Activated CD4-positive, alpha-beta T cell treated with anti-CD3 and anti-CD28 coated beads, Interleukin-2, amount 10 ng/mL, durations not matched to agents 7 days and 5 days (primary cell): ENCODE data around the gene SPRYD4. TPM values are rescaled to one million over a fixed set of nuclear protein-coding genes. Genes with fewer than 3 reads are reported as not detected.
A peak's percentile ranks its signal among the peaks of the same experiment; 100 is the strongest.

Experiments
- CTCF ChIA-PET: fragments of 350-600 bp; sonication (Branson Sonifier 250); formaldehyde crosslinking; loops from one replicate; lab custom pipeline; 2021; ENCODE audit warnings: antibody characterized with exemption; lab: Charles Lee
- POLR2A ChIA-PET: fragments of 350-600 bp; sonication (Branson Sonifier 250); formaldehyde crosslinking; loops from one replicate; lab custom pipeline; 2021; ENCODE audit warnings: antibody characterized with exemption; lab: Charles Lee
- DNase-seq: peaks from one replicate; pipeline ENCODE4 v3.0.0-alpha.2; 2020
- H3K27ac Mint-ChIP-seq: one replicate; pipeline ENCODE4 v1.8.0; 2021; ENCODE audit warnings: mild to moderate bottlenecking, moderate library complexity, mixed read lengths
- H3K27me3 Mint-ChIP-seq: one replicate; pipeline ENCODE4 v1.8.0; 2021; ENCODE audit warnings: mixed read lengths
- H3K36me3 Mint-ChIP-seq: one replicate; pipeline ENCODE4 v1.8.0; 2021; ENCODE audit warnings: low read depth, mixed read lengths
- H3K4me1 Mint-ChIP-seq: one replicate; pipeline ENCODE4 v1.8.0; 2021; ENCODE audit warnings: mixed read lengths
- H3K4me3 Mint-ChIP-seq: one replicate; pipeline ENCODE4 v1.8.0; 2021; ENCODE audit warnings: mild to moderate bottlenecking, moderate library complexity, mixed read lengths
- H3K9me3 Mint-ChIP-seq: one replicate; pipeline ENCODE4 v1.8.0; 2021; ENCODE audit warnings: mixed read lengths
- total RNA-seq, 2 experiments: library from RNA; stranded (reverse); gene quantifications; one replicate each; pipeline ENCODE4 v1.2.3, GENCODE V29; 2021

The SPRYD4 gene
- total RNA-seq, 2 experiments from 2014 or later, result 3.8 to 3.9 TPM

DNA sequence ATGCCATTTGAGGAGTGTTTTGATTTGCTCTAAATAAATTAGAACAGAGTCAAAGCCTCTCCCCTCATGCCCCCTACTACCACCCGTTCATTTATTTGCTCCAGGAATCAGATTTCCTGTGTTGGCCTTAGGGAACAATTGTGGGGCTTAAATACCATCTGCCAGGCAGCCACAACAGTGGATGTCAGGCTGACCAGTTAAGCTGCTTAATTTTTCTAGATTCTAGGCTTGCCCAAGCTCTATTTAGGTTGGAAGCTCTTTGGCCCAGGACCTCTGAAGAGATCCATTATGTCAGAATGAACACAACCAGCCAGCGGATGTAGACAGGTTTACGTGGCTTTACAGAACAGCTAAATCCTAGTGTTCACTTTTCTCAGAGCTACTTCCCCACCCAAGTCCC is 18.1 kb upstream of the SPRYD4 start:
- Mint-ChIP-seq H3K9me3 (no peaks in the 10 kb centered on the region), H3K27me3 (no peaks in the 10 kb centered on the region), H3K4me3 (peak overlapping the region; percentile 86), H3K27ac (peak overlapping the region; percentile 89), H3K36me3 (peaks cover 13% of the 10 kb centered on the region), H3K4me1 (peaks cover 30% of the 10 kb centered on the region)
- CTCF ChIA-PET, result interaction anchor here (0.7 to 4.5 kb wide), 6 partner anchors 12 to 299 kb away, joined by 3 to 38 read pairs (median 4); partner anchors contain the start of gene SMARCC2
- no peak for DNase-seq
- POLR2A ChIA-PET, result no interaction called here

DNA sequence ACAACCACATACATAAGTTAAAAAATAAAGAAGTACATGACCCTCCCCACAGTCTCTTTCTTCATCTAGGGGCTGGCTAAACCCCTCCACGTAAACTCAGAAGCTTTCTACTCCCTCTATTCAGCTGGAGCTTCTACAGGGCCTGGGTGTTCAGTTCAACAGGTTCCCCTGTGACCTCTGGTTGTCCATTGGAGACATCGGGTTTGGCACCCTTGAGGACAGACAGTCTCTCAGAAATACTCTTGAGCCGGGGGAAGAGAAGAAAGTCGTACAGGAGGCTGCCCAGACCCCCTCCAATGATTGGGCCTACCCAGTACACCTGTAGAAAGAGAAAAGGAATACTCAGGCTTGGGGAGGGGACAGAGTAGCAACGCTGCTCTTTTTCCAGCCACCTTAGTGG is 17.2 kb upstream of the SPRYD4 start:
- H3K4me3 Mint-ChIP-seq, result no peak overlapping the region
- no peaks in the 10 kb centered on the region for H3K27me3 Mint-ChIP-seq
- no peaks in the 10 kb centered on the region for H3K9me3 Mint-ChIP-seq
- POLR2A ChIA-PET, result no interaction called here
- DNase-seq, result no peak
- H3K36me3 Mint-ChIP-seq, result peaks cover 11% of the 10 kb centered on the region
- H3K27ac Mint-ChIP-seq, result no peak overlapping the region
- peaks cover 26% of the 10 kb centered on the region for H3K4me1 Mint-ChIP-seq
- CTCF ChIA-PET, result interaction anchor here (1.0 to 4.5 kb wide), 2 partner anchors 12 to 18 kb away, joined by 4 to 38 read pairs; no protein-coding TSS in a partner anchor

DNA sequence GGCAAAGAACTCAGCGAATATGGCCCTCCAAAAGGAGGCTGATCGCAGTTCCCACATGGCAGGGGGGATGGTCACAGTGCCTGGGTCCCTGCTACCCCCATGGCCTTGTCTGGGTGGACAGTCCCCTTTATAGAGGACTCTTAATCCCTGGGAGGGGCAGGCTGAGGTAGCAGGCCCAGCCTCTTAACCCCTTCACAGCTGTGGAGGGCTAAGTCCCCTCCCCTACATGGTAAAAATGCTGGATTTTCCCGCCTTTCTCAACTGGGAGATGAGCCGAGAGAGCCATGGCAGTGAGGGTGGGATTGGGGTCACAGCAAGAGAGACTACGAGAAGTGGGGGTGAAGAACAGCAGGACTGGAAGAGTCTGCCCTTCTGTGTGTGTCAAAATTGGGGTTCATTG is 13.8 kb upstream of the SPRYD4 start, which contains the start of gene MIP:
TSS of gene MIP (minus strand) at position 101 of the 400 bp plus-strand sequence. CDS start at position 57, 44 bp downstream.
- no peaks in the 10 kb centered on the region for H3K27me3 Mint-ChIP-seq
- POLR2A ChIA-PET, result no interaction called here

DNA sequence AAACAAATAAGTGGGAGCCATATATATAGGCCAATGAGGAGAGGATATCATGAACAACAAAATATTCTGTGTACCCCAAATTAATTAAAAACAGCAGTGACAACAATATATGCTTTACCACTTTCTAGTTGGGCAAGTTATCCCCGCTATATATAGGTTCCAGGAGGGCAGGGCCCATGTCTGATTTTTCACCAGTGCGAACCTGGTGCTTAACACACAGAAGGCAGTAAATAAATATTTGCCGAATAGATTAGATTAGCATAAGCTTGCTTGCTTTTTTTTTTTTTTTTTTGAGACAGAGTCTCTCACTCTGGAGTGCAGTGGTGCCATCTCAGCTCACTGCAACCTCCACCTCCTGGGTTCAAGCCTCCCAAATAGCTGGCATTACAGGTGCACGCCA is 10.6 kb upstream of the SPRYD4 start:
- Mint-ChIP-seq H3K27me3 (no peaks in the 10 kb centered on the region), H3K4me1 (no peaks in the 10 kb centered on the region), H3K36me3 (no peaks in the 10 kb centered on the region), H3K4me3 (no peak overlapping the region), H3K9me3 (no peaks in the 10 kb centered on the region), H3K27ac (no peak overlapping the region)
- ChIA-PET CTCF (interaction anchor here (1.1 to 2.0 kb wide), 2 partner anchors 9 to 10 kb away, joined by 3 to 6 read pairs; partner anchors contain the start of genes SPRYD4 and TIMELESS), POLR2A (interaction anchor here (0.6 kb wide), 1 partner anchor 112 kb away, joined by 3 read pairs; no protein-coding TSS in a partner anchor)
- DNase-seq, result no peak

More for the DNA sequence above, 13.8 kb upstream of the SPRYD4 start, which contains the start of gene MIP:
- Mint-ChIP-seq H3K36me3 (no peaks in the 10 kb centered on the region), H3K4me3 (no peak within 1 kb of the TSS), H3K9me3 (no peaks in the 10 kb centered on the region), H3K27ac (no peak within 1 kb of the TSS), H3K4me1 (peaks cover 8% of the 10 kb centered on the region)
- no peak for DNase-seq
- CTCF ChIA-PET, result interaction anchor here (1.4 to 2.4 kb wide), 2 partner anchors 10 to 265 kb away, joined by 5 to 7 read pairs; partner anchors contain the start of gene SMARCC2

DNA sequence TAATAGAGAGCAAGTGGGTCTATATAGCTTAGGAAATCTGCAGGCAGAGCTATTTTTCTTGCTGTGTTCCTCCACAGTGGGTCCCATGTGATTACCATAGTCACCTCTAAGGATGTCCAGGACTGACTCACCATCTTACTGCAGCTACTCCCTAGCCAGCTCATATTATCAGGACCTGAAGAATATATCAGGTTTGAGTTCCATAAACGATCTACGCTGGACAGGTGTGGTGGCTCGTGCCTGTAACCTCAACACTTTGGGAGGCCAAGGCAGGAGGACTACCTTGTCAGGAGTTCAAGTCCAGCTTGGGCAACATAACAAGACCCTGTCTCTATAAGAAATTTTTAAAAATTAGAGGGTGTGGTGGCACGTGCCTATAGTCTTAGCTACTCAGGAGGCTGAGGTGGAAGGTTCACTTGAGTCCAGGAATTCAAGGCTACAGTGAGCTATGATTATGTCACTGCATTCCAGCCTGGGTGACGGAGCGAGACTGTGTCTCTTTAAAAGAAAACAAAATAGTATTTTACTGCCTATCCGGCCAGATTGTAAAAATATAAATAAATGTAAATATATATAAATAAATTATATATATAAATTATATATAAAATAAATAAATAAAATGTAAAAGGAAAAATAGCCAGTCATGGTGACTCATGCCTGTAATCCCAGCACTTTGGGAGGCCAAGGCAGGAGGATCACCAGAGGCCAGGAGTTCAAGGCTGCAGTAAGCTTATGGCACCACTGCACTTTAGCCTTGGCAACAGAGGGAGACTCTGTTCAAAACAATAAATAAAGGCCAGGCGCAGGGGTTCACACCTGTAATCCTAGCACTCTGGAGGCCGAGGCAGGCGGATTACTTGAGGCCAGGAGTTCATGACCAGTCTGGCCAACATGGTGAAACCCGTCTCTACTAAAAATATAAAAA is 6.9 kb upstream of the SPRYD4 start:
- POLR2A ChIA-PET, result no interaction called here
- Mint-ChIP-seq H3K36me3 (no peaks in the 10 kb centered on the region), H3K27me3 (no peaks in the 10 kb centered on the region), H3K4me1 (peaks cover 8% of the 10 kb centered on the region), H3K27ac (no peak overlapping the region), H3K4me3 (no peak overlapping the region), H3K9me3 (no peaks in the 10 kb centered on the region)
- no peak for DNase-seq
- CTCF ChIA-PET, result interaction anchor here (0.6 to 5.0 kb wide), 9 partner anchors 12 to 414 kb away, joined by 3 to 38 read pairs (median 4); partner anchors contain the start of genes ANKRD52, SMARCC2 and TIMELESS

DNA sequence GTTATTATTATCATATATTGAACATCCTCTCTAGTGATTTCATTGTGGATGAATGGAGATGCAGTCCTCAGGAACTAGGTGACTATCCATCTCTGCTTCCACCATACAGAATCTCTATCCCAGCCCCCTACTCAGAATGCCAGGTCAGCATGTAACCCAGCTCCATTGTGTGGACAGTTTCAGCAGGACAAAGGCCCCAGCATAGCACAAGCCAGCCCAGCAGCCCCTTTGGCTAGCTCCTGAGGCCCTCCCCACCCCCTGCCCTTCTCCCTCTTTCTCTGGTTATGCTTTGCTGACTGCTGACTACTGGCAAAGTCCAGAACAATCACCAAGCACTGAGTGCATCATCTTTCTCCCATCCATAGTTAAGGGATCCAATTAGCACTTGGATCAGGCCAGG is 5.8 kb upstream of the SPRYD4 start:
- Mint-ChIP-seq H3K27ac (no peak overlapping the region), H3K27me3 (no peaks in the 10 kb centered on the region), H3K4me1 (peaks cover 13% of the 10 kb centered on the region), H3K9me3 (no peaks in the 10 kb centered on the region), H3K36me3 (no peaks in the 10 kb centered on the region), H3K4me3 (no peak overlapping the region)
- no peak for DNase-seq
- POLR2A ChIA-PET, result no interaction called here
- CTCF ChIA-PET, result interaction anchor here (2.7 to 5.0 kb wide), 3 partner anchors 11 to 273 kb away, joined by 10 to 38 read pairs (median 14); partner anchors contain the start of genes SMARCC2 and TIMELESS

DNA sequence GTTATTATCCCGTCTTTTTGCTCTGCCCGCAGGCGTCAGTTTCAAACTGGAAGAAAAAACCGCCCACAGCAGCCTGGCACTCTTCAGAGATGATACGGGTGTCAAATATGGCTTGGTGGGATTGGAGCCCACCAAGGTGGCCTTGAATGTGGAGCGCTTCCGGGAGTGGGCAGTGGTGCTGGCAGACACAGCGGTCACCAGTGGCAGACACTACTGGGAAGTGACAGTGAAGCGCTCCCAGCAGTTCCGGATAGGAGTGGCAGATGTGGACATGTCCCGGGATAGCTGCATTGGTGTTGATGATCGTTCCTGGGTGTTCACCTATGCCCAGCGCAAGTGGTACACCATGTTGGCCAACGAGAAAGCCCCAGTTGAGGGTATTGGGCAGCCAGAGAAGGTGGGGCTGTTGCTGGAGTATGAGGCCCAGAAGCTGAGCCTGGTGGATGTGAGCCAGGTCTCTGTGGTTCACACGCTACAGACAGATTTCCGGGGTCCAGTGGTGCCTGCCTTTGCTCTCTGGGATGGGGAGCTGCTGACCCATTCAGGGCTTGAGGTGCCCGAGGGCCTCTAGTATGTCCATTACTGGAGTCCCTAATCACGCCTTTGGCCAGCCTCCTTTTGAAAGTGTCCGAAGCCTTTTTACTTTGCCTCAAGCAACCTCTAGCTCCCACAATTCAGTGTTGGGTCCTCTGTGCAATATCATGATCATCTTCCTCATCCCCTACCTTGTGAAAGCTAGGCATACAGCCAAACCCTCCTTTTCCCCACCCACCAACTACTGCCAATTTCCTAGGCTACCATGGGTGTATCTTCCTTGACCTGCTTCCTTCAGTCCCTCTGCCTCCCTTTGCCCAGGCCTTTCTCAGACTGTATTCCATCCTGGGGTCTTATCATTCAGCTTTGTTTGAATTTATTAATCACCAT is 891 bp downstream of the SPRYD4 start:
- no peak for DNase-seq
- H3K4me3 Mint-ChIP-seq, result peak overlapping the region; percentile 88
- CTCF ChIA-PET, result interaction anchor here (0.7 to 2.0 kb wide), 7 partner anchors 11 to 153 kb away, joined by 3 to 6 read pairs (median 3); partner anchors contain the start of genes CNPY2 and GLS2
- H3K36me3 Mint-ChIP-seq, result peaks cover 6% of the 10 kb centered on the region
- H3K27ac Mint-ChIP-seq, result peak overlapping the region; percentile 98
- H3K27me3 Mint-ChIP-seq, result no peaks in the 10 kb centered on the region
- H3K9me3 Mint-ChIP-seq, result no peaks in the 10 kb centered on the region
- POLR2A ChIA-PET, result interaction anchor here (0.6 kb wide), 1 partner anchor 537 kb away, joined by 5 read pairs; no protein-coding TSS in a partner anchor
- H3K4me1 Mint-ChIP-seq, result peaks cover 30% of the 10 kb centered on the region

DNA sequence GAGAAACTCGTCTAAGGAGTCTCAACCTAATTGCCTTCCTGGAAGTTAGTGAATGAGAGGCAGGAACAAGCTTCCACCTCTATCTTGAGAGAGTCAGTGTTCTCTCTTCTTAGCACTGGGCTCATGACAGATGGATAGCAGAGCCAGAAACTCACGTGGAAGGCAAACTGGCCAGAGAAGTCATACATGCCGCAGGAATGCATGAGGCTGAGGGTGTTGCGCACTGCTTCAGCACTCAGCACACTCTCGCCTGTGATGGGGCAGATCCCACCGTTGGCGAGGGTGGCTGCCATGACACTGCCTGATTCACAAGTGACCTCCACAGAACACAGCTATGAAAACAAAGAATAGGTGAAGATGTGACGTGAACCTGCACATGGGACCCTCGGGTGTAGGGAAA is 6.0 kb downstream of the SPRYD4 start:
- Mint-ChIP-seq H3K9me3 (no peaks in the 10 kb centered on the region), H3K27me3 (no peaks in the 10 kb centered on the region)
- POLR2A ChIA-PET, result interaction anchor here (0.7 kb wide), 1 partner anchor 115 kb away, joined by 3 read pairs; the partner anchor contains the start of gene STAT2

DNA sequence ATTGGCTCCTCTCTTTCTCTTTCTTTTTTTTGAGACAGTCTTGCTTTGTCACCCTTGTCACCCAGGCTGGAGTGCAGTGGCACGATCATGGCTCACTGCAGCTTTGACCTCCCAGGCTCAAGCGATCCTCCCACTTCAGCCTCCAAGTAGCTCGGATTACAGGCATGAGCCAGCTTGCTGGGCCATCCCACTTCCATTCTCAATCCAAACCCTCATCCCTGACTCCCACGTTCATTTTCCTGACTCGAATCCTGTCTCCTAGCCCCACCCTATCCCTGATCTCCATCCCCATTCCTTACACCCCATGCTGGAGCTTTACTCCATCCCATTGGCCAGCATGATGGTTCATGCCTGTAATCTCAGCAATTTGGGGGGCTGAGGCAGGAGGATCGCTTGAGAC is 7.8 kb downstream of the SPRYD4 start:
- no peak for DNase-seq
- H3K9me3 Mint-ChIP-seq, result no peaks in the 10 kb centered on the region
- ChIA-PET POLR2A (no interaction called here), CTCF (interaction anchor here (0.6 kb wide), 2 partner anchors 62 to 1269 kb away, joined by 3 to 4 read pairs; partner anchors contain the start of gene TSPAN31)
- peaks cover 5% of the 10 kb centered on the region for H3K36me3 Mint-ChIP-seq
- peaks cover 10% of the 10 kb centered on the region for H3K4me1 Mint-ChIP-seq
- H3K27ac Mint-ChIP-seq, result no peak overlapping the region
- no peaks in the 10 kb centered on the region for H3K27me3 Mint-ChIP-seq
- no peak overlapping the region for H3K4me3 Mint-ChIP-seq

More for the DNA sequence above, 6.0 kb downstream of the SPRYD4 start:
- Mint-ChIP-seq H3K27ac (no peak overlapping the region), H3K4me1 (peaks cover 17% of the 10 kb centered on the region), H3K4me3 (no peak overlapping the region), H3K36me3 (peaks cover 8% of the 10 kb centered on the region)
- DNase-seq, result no peak
- CTCF ChIA-PET, result interaction anchor here (2.5 kb wide), 1 partner anchor 10 kb away, joined by 14 read pairs; no protein-coding TSS in a partner anchor

DNA sequence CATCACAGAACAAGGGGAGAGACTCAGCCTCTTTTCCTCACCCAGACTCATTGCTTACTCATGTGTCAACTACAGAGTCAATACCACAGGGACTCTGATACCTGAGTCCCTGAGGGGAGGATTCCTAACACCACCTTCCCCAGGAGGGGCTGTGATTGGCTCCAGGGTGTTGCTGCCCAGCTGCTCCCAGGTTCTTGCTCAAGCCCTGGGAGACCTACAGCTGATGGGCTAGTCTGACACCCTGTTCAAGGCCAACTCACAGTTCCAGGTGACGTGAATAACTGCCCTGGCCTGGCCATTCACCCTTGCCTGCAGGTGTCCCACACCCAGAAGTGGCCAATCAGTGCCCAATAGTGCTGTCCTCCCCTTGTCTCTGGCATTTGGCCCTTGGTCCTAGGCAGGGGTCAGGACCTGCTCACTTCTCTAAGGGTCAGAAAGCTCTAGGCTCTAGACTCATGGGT is 8.6 kb downstream of the SPRYD4 start:
- no peaks in the 10 kb centered on the region for H3K9me3 Mint-ChIP-seq
- CTCF ChIA-PET, result no interaction called here
- H3K4me1 Mint-ChIP-seq, result peaks cover 5% of the 10 kb centered on the region
- H3K36me3 Mint-ChIP-seq, result peaks cover 5% of the 10 kb centered on the region
- no peak for DNase-seq
- H3K4me3 Mint-ChIP-seq, result no peak overlapping the region
- no peaks in the 10 kb centered on the region for H3K27me3 Mint-ChIP-seq
- H3K27ac Mint-ChIP-seq, result no peak overlapping the region
- POLR2A ChIA-PET, result no interaction called here

DNA sequence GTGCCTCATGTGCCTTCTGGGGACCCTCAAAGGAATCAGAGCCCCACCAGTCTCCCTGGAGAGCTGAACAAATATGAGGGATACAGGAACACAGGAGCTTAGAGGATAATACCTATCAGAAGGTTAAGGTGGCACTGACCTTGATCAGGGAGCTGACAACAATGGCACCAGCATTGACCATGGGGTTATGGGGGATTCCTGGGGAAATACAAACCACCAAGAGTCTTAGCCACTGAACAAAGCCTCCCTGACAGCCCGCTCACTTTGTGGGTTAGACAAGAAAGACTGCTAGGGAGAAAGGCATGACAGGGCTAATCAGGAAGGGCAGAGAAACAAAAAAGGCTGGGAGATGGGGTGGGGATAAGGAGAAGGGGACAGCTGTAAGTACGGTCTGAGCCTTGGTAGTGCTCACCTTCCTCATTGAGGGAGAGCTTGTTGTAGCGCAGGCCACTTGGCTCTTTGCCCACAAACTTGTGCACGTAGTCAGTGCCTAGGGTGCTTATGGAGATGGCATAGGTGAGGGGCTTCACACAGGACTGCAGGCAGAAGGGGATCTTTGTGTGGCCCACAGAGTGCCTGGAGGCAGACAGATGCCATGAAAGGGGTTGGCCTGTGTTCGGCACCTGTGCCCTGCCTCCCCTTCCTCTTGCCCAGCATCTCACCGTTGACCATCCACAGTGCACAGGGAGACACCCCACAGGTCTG is 9.3 kb downstream of the SPRYD4 start:
- peaks cover 4% of the 10 kb centered on the region for H3K4me1 Mint-ChIP-seq
- ChIA-PET POLR2A (no interaction called here), CTCF (interaction anchor here (1.1 kb wide), 1 partner anchor 288 kb away, joined by 3 read pairs; the partner anchor contains the start of gene SMARCC2)
- no peaks in the 10 kb centered on the region for H3K9me3 Mint-ChIP-seq
- peaks cover 5% of the 10 kb centered on the region for H3K36me3 Mint-ChIP-seq
- H3K27me3 Mint-ChIP-seq, result no peaks in the 10 kb centered on the region
- no peak overlapping the region for H3K4me3 Mint-ChIP-seq
- DNase-seq, result no peak
- H3K27ac Mint-ChIP-seq, result no peak overlapping the region
